PC-3 (cell line): Measurements from ENCODE around the gene ATXN7L2.

Source experiments
- EZH2 ChIP-seq: fragments of 300-600 bp; sonication (generic); IDR thresholded peaks from one replicate; pipeline ENCODE4 v1.6.1; 2017; ENCODE audit warnings: antibody characterized with exemption, mild to moderate bottlenecking, low read length; ENCODE audit not compliant: unreplicated experiment
- TF ChIP-seq, protein P1 (sequence below): fragments of 300-600 bp; sonication (generic); conservative IDR thresholded peaks from 2 replicates; pipeline ENCODE4 v1.5.1; 2017; ENCODE audit warnings: antibody characterized with exemption, low read depth, mild to moderate bottlenecking, low read length

DNA sequence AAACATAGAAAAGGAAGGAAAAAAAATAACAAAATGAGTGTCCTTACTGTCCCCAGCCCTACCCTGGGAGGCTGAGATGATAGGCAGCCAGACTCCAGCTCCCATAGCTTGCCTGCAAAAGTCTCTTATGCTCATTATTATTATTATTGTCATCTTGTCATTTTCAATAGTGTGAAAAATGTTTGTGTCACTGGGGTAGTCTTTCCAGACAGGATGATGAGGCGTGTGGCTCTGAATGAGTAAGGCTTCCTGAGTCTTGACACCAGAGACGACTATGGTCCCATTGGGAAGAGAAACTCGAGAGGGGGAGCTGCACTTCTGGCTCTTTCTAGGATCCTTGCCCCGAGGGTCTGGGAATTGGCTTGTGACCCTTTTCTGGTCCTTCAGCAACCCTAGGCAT is 9.1 kb downstream of the ATXN7L2 start:
- TF ChIP-seq, protein P1, sequence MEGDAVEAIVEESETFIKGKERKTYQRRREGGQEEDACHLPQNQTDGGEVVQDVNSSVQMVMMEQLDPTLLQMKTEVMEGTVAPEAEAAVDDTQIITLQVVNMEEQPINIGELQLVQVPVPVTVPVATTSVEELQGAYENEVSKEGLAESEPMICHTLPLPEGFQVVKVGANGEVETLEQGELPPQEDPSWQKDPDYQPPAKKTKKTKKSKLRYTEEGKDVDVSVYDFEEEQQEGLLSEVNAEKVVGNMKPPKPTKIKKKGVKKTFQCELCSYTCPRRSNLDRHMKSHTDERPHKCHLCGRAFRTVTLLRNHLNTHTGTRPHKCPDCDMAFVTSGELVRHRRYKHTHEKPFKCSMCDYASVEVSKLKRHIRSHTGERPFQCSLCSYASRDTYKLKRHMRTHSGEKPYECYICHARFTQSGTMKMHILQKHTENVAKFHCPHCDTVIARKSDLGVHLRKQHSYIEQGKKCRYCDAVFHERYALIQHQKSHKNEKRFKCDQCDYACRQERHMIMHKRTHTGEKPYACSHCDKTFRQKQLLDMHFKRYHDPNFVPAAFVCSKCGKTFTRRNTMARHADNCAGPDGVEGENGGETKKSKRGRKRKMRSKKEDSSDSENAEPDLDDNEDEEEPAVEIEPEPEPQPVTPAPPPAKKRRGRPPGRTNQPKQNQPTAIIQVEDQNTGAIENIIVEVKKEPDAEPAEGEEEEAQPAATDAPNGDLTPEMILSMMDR: no peak
- no peak for TF ChIP-seq EZH2
